ENCODE measurements around the gene FECH.

DNA sequence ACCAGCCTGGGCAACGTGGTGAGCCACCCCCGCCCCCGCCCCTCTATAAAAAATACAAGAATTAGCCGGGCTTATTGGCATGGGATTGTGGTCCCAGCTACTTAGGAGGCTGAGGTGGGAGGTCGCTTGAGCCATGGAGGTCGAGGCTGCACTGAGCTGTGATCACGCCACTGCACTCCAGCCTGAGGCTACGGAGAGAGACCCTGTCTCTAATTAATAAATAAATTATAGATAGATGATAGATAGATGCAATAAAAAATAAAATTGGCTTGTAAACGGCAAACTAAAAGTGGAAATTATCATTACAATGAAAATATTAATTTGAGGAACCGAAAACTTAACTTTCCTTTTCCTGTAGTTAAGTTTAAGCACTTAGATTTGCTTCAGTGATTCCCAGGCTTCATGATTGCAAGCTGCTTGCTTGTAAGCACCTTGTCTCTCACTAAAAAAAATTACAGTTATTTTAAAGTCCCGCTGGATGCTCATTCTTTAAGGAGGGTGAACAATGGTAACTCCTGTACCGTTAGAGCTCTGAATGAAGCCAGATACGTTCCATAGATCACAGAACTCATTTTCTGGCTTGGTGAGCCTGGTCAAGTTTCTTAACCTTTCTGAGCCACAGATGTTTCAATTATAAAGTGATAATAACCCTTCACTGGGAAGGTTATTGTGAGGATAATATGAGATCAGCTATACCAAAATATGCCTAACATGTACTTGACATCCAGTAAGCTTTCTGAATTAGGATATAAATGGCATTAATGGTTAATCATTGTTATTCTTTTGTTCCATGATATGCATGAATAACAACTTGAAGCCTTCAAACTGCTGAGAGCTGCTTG is 44.5 kb upstream of the FECH start:
- no peak for TF ChIP-seq TAF1 (IDR thresholded peaks at IDR 0.05; ENCODE audit: low read depth, low read length)
- TF ChIP-seq POLR2A (IDR thresholded peaks at IDR 0.05; ENCODE audit: low read depth, low read length): no peak
- TF ChIP-seq SPI1 (IDR thresholded peaks at IDR 0.05; ENCODE audit: low read depth, low read length): peak; percentile 83
- no peak for TF ChIP-seq POLR2AphosphoS5 (IDR thresholded peaks at IDR 0.05; ENCODE audit: low read depth, low read length)
- no peak for TF ChIP-seq PAX5 (IDR thresholded peaks at IDR 0.05; ENCODE audit: insufficient read depth, low read length, severe bottlenecking)
- TF ChIP-seq POU2F2 (IDR thresholded peaks at IDR 0.05; ENCODE audit: low read depth, low read length): no peak
